Esophagus (tissue), 2 donors: ENCODE data around the gene SPHK2. TPM values are rescaled to one million over a fixed set of nuclear protein-coding genes. Genes with fewer than 3 reads are reported as not detected.

ENCODE experiments used
- H3K27ac ChIP-seq, 2 donors: one replicate each; pipeline ENCODE4 v1.5.1; 2013; ENCODE audit warnings: low read depth in 2 of 2, mild to moderate bottlenecking in 2 of 2, inconsistent platforms in 1 of 2, low read length in 1 of 2, moderate library complexity in 1 of 2
- H3K27me3 ChIP-seq, 2 donors: one replicate each; pipeline ENCODE4 v1.6.1; 2013; ENCODE audit warnings: low read length in 2 of 2, control low read depth in 1 of 2, mild to moderate bottlenecking in 1 of 2; ENCODE audit not compliant: insufficient read depth in 2 of 2, control insufficient read depth in 1 of 2
- H3K36me3 ChIP-seq, 2 donors: one replicate each; pipeline ENCODE4 v1.6.1; 2013; ENCODE audit warnings: low read length in 1 of 2; ENCODE audit not compliant: control insufficient read depth in 2 of 2, insufficient read depth in 2 of 2
- H3K4me1 ChIP-seq, 2 donors: one replicate each; pipeline ENCODE4 v1.6.1; 2013; ENCODE audit warnings: low read length in 1 of 2; ENCODE audit not compliant: control insufficient read depth in 2 of 2, insufficient read depth in 2 of 2
- H3K4me3 ChIP-seq, 2 donors: one replicate each; pipeline ENCODE4 v1.5.1; 2013; ENCODE audit warnings: low read length in 2 of 2, mild to moderate bottlenecking in 2 of 2, low read depth in 1 of 2, moderate library complexity in 1 of 2
- H3K9me3 ChIP-seq, 2 donors: one replicate each; pipeline ENCODE4 v1.6.1; 2013; ENCODE audit warnings: mild to moderate bottlenecking in 2 of 2, low read depth in 1 of 2, low read length in 1 of 2, moderate library complexity in 1 of 2; ENCODE audit not compliant: control insufficient read depth in 2 of 2, insufficient read depth in 1 of 2
- WGBS, 2 donors: extraction: QIAGEN DNeasy Blood & Tissue Kit; methylation state at CpG; one replicate each; pipeline ENCODE4 v1.1.7; 2013; 5-methylcytosine and 5-hydroxymethylcytosine counted together
- polyA plus RNA-seq, 2 donors: library from polyadenylated mRNA; stranded (reverse); fragments of 200-250 nt; gene quantifications; one replicate each; pipeline ENCODE4 v1.2.3, GENCODE V29; 2013
- donor health status: healthy with polysubstance abuse.
- donor health status: Bipolar disorder and iron deficiency.

Gene SPHK2
- polyA plus RNA-seq, 2 donors: 9.0 to 15.5 TPM

- WGBS, 2 donors: 83 to 87% methylated on average over 9 of the region's 9 CpGs
- H3K9me3 ChIP-seq: no peaks in the 10 kb centered on the region
- H3K36me3 ChIP-seq: peaks cover 0 to 11% of the 10 kb centered on the region in 2 donors
- H3K4me1 ChIP-seq: no peaks in the 10 kb centered on the region
- H3K27me3 ChIP-seq: no peaks in the 10 kb centered on the region
- no peak overlapping the region for H3K4me3 ChIP-seq
- no peak overlapping the region for H3K27ac ChIP-seq
Measured at GRCh38 chr19:48603001-48603400, 16.3 kb upstream of the SPHK2 start.

DNA sequence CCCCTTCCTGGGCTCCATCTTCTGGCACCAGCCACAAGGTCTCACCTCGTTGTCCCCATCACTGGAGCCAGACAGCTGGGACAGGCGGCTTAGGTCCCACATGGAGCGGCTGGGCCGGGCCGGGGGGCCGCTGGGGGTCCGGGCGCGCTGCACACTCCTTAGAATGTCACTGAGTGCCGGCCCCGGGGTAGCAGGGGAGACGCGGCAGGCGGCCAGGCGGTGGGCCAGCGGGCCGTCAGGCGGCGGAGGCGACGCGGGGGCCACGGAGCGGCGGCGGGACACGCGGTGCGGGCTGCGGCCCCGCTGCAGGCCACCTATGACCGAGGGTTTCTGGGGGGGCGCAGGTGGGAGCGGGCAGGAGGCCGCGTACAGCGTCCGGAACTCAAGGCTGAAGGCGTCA lies 15.9 kb upstream of the SPHK2 start:
- Histone ChIP-seq H3K4me3 (no peak overlapping the region), H3K27ac (no peak overlapping the region), H3K9me3 (no peaks in the 10 kb centered on the region), H3K4me1 (no peaks in the 10 kb centered on the region), H3K27me3 (no peaks in the 10 kb centered on the region), H3K36me3 (peaks cover 0 to 11% of the 10 kb centered on the region in 2 donors)
- 89 to 91% methylated on average over 36 to 39 of the region's 39 CpGs for WGBS, 2 donors

GRCh38 chr19:48603850-48604249 lies 15.5 kb upstream of the SPHK2 start:
- H3K4me1 ChIP-seq: no peaks in the 10 kb centered on the region
- peaks cover 0 to 11% of the 10 kb centered on the region in 2 donors for H3K36me3 ChIP-seq
- WGBS, 2 donors: 87 to 93% methylated on average over 9 of the region's 9 CpGs
- no peak overlapping the region for H3K27ac ChIP-seq
- no peaks in the 10 kb centered on the region for H3K9me3 ChIP-seq
- H3K27me3 ChIP-seq: no peaks in the 10 kb centered on the region
- no peak overlapping the region for H3K4me3 ChIP-seq

DNA sequence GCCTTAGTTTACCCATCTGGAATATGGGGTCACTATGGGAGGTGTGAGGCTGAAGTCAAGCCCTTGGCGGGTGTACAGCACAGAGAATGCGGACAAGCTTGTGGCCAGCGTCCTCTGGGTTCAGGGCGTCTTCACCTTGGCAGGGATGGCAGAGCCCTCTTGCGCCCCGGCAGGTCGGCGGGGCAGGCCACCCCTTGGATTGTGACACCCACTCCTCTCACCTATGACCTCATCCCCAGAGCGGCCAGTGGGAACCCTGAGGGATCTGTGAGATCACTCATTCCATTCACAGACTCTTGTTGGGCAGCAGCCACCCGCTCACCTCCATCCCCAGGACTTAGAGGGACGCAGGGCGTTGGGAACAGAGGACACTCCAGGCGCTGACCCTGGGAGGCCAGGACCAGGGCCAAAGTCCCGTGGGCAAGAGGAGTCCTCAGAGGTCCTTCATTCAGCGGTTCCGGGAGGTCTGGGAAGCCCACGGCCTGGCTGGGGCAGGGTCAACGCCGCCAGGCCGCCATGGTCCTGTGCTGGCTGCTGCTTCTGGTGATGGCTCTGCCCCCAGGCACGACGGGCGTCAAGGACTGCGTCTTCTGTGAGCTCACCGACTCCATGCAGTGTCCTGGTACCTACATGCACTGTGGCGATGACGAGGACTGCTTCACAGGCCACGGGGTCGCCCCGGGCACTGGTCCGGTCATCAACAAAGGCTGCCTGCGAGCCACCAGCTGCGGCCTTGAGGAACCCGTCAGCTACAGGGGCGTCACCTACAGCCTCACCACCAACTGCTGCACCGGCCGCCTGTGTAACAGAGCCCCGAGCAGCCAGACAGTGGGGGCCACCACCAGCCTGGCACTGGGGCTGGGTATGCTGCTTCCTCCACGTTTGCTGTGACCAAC lies 12.6 kb upstream of the SPHK2 start, which contains the start of gene SPACA4:
TSS of gene SPACA4 (plus strand) at position 280 of the 896 bp plus-strand sequence. CDS start at position 517, 237 bp downstream.
- H3K27me3 ChIP-seq: no peaks in the 10 kb centered on the region
- H3K27ac ChIP-seq: no peak within 1 kb of the TSS
- no peaks in the 10 kb centered on the region for H3K9me3 ChIP-seq
- no peaks in the 10 kb centered on the region for H3K4me1 ChIP-seq
- no peak within 1 kb of the TSS for H3K4me3 ChIP-seq
- peaks cover 0 to 3% of the 10 kb centered on the region in 2 donors for H3K36me3 ChIP-seq
- 87 to 89% methylated on average over 37 to 39 of the region's 39 CpGs for WGBS, 2 donors

- H3K9me3 ChIP-seq: no peaks in the 10 kb centered on the region
- no peak overlapping the region for H3K27ac ChIP-seq
- H3K27me3 ChIP-seq: no peaks in the 10 kb centered on the region
- no peaks in the 10 kb centered on the region for H3K4me1 ChIP-seq
- WGBS, 2 donors: 84 to 100% methylated on average over 7 of the region's 7 CpGs
- no peak overlapping the region for H3K4me3 ChIP-seq
- peaks cover 0 to 3% of the 10 kb centered on the region in 2 donors for H3K36me3 ChIP-seq
Measured at GRCh38 chr19:48607359-48607755, 11.9 kb upstream of the SPHK2 start.

DNA sequence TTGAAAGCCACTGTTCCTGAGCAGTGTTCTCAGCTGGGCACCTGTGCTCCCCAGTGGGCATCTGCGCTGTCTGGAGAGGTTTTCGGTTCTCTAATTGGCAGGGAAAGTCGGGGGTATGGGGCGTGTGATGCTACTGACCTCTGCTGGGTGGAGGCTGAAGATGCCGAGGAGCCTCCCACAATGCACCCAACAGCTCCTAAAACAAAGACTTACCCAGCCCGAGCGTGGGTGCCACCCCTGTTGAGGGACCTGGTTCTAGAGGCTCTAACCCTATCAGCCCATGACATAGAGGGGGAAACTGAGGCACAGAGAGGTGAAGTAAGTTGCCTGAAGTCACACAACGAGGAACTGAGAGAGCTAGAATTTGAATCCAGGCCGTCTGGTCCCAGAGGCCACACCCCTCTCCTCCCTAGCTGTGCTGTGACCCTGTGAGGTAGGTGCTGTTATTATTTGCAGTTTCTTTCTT lies 10.5 kb upstream of the SPHK2 start:
- Histone ChIP-seq H3K4me3 (no peak overlapping the region), H3K4me1 (peaks cover 0 to 5% of the 10 kb centered on the region in 2 donors), H3K36me3 (no peaks in the 10 kb centered on the region), H3K27me3 (no peaks in the 10 kb centered on the region), H3K27ac (no peak overlapping the region), H3K9me3 (no peaks in the 10 kb centered on the region)
- 38 to 43% methylated on average over 9 of the region's 9 CpGs for WGBS, 2 donors

DNA sequence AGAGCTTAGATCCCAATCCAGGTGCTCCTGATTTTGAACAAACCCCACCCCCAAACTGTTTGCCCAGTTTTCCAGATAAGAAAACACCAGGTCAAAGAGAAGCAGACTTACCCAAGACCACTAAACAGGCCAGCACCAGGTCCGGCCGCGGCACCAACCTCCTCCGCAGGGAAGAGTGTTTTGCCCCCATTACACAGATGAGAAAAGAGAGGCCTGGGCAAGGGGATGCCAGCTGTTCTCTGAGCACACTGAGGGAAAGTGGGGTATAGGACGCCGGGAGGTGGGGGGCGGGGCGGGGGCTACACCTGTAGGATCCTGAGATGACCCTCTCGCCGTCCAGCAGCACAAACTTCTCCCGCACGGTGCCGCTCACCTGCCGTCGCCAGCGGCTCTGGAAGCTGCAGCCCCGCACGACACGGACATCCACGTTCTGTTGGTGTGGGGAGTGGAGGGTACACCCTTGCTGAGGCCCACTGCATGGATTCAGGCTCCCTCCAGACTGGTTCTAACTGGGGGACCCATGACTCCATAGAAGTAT lies 9.7 kb upstream of the SPHK2 start:
- WGBS, 2 donors: 89 to 93% methylated on average over 20 of the region's 20 CpGs
- H3K36me3 ChIP-seq: no peaks in the 10 kb centered on the region

DNA sequence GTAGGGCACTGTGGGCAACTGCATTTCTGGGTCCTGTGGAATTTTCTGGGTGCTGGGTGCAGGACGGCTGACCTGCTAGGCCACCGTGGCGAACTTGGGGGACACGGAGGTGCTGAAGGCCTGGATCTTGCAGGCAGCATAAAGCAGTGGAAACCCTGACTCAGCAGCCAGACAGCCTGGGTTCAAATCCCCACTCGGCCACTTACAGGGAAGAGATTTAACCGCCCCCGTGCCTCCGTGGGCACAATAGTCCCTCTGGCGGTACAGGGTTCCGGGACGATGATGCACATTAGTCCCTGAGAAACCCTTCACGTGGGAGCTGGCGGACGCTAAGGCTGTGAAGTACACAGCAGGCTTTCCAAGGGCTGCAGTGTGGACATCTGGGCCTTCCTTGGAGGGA lies 7.4 kb upstream of the SPHK2 start:
- no peaks in the 10 kb centered on the region for H3K9me3 ChIP-seq
- H3K4me1 ChIP-seq: peaks cover 0 to 21% of the 10 kb centered on the region in 2 donors
- WGBS, 2 donors: 88 to 89% methylated on average over 14 of the region's 14 CpGs
- no peak overlapping the region for H3K27ac ChIP-seq
- H3K27me3 ChIP-seq: no peaks in the 10 kb centered on the region
- H3K4me3 ChIP-seq: no peak overlapping the region
- H3K36me3 ChIP-seq: peaks cover 11 to 20% of the 10 kb centered on the region in 2 donors

More for the DNA sequence above, 9.7 kb upstream of the SPHK2 start:
- H3K27me3 ChIP-seq: no peaks in the 10 kb centered on the region
- no peaks in the 10 kb centered on the region for H3K9me3 ChIP-seq
- no peak overlapping the region for H3K27ac ChIP-seq
- peaks cover 0 to 9% of the 10 kb centered on the region in 2 donors for H3K4me1 ChIP-seq
- no peak overlapping the region for H3K4me3 ChIP-seq

GRCh38 chr19:48613024-48613851 lies 6.1 kb upstream of the SPHK2 start:
- peaks cover 11 to 28% of the 10 kb centered on the region in 2 donors for H3K36me3 ChIP-seq
- WGBS, 2 donors: 82 to 84% methylated on average over 38 to 39 of the region's 39 CpGs
- H3K4me3 ChIP-seq: peak overlapping the region in 1 of 2 donors; percentile 35
- H3K27ac ChIP-seq: no peak overlapping the region
- peaks cover 0 to 28% of the 10 kb centered on the region in 2 donors for H3K4me1 ChIP-seq
- H3K27me3 ChIP-seq: no peaks in the 10 kb centered on the region
- no peaks in the 10 kb centered on the region for H3K9me3 ChIP-seq
